Progenitor cell of endocrine pancreas (in vitro differentiated cells): ENCODE measurements around the gene THRB. TPM values are rescaled to one million over a fixed set of nuclear protein-coding genes. Genes with fewer than 3 reads are reported as not detected.

ENCODE experiments used
- DNase-seq: peaks from one replicate; pipeline ENCODE4 v3.0.0; 2021; ENCODE audit warnings: low spot score; ENCODE audit not compliant: unreplicated experiment
- H3K27ac Mint-ChIP-seq: 2 replicates; pipeline ENCODE4 v1.8.0; 2021; ENCODE audit warnings: mild to moderate bottlenecking, moderate library complexity, mixed read lengths
- H3K27me3 Mint-ChIP-seq: 2 replicates; pipeline ENCODE4 v1.8.0; 2021; ENCODE audit warnings: mixed read lengths
- H3K36me3 Mint-ChIP-seq: 2 replicates; pipeline ENCODE4 v1.8.0; 2022; ENCODE audit warnings: mixed read lengths; ENCODE audit not compliant: insufficient read depth
- H3K4me1 Mint-ChIP-seq: 2 replicates; pipeline ENCODE4 v1.8.0; 2021; ENCODE audit warnings: low read depth, mixed read lengths
- H3K4me3 Mint-ChIP-seq: 2 replicates; pipeline ENCODE4 v1.8.0; 2021; ENCODE audit warnings: low read depth, mild to moderate bottlenecking, moderate library complexity, mixed read lengths
- H3K9me3 Mint-ChIP-seq: 2 replicates; pipeline ENCODE4 v1.8.0; 2021; ENCODE audit warnings: low read depth, mixed read lengths
- total RNA-seq: library from RNA; stranded (reverse); gene quantifications from 2 replicates; pipeline ENCODE4 v1.2.1, GENCODE V29; 2021
- TF ChIP-seq, protein P1 (sequence below): fragments of 200-600 bp; sonication (generic); IDR thresholded peaks from one replicate; pipeline ENCODE4 v1.5.0; 2021; ENCODE audit warnings: antibody characterized with exemption, mild to moderate bottlenecking; ENCODE audit not compliant: unreplicated experiment

Gene THRB
- total RNA-seq, 1 donor from 2014 or later, result 19.7 TPM

DNA sequence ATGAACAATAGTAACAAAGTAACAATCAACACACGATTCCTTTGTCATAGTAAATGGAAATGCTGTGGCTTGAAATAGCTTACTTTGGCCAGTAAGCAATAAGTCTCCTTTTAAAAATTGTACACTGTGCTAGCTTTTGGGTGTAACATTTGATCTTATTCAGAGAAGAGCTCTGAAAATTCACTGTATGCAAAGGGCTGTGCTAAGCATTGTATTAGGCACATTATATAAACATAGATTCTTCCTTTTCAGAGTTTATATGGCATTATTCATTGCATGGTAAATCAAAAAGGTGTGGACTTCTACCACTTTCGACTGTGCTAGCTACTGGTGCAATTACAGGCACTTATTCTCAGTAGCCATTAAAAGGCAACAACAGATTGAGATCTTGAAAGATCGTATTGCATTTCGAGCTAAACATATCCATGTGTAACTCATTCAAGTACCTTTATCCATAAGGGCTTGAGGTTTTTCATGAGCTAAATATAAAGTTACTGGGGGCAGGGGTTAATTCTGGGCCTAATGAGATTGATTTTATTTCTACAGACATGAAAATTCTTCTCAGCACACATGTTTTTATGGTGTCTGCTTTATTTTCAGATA lies 302.7 kb downstream of the THRB start:
- TF ChIP-seq, protein P1, sequence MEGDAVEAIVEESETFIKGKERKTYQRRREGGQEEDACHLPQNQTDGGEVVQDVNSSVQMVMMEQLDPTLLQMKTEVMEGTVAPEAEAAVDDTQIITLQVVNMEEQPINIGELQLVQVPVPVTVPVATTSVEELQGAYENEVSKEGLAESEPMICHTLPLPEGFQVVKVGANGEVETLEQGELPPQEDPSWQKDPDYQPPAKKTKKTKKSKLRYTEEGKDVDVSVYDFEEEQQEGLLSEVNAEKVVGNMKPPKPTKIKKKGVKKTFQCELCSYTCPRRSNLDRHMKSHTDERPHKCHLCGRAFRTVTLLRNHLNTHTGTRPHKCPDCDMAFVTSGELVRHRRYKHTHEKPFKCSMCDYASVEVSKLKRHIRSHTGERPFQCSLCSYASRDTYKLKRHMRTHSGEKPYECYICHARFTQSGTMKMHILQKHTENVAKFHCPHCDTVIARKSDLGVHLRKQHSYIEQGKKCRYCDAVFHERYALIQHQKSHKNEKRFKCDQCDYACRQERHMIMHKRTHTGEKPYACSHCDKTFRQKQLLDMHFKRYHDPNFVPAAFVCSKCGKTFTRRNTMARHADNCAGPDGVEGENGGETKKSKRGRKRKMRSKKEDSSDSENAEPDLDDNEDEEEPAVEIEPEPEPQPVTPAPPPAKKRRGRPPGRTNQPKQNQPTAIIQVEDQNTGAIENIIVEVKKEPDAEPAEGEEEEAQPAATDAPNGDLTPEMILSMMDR, result no peak
- H3K36me3 Mint-ChIP-seq, result peaks cover 2% of the 10 kb centered on the region
- no peak overlapping the region for H3K4me3 Mint-ChIP-seq
- no peak overlapping the region for H3K27ac Mint-ChIP-seq
- no peaks in the 10 kb centered on the region for H3K4me1 Mint-ChIP-seq
- H3K9me3 Mint-ChIP-seq, result no peaks in the 10 kb centered on the region
- DNase-seq, result no peak
- no peaks in the 10 kb centered on the region for H3K27me3 Mint-ChIP-seq

DNA sequence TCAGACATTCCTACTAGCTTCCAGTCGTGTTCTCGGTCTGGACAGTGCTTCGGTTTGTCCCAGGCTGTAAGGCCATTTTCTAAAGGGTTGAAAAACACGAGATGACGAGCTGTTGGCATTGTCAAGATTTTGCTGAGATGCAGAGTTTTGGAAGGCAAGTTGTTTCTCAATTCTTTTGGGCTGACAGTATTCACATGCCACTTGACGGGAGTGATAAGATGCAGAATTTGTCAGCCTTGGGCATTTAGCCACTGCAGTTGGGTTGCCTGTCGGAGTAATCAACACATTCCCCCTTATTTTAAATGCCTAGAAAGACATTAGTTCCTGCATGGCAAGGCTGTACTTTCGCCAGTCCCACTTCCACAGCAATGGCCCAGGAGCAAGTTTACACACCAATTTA lies 304.4 kb downstream of the THRB start:
- no peaks in the 10 kb centered on the region for H3K4me1 Mint-ChIP-seq
- H3K27me3 Mint-ChIP-seq, result no peaks in the 10 kb centered on the region
- H3K36me3 Mint-ChIP-seq, result peaks cover 2% of the 10 kb centered on the region
- no peak for DNase-seq
- TF ChIP-seq, protein P1, result no peak
- H3K9me3 Mint-ChIP-seq, result no peaks in the 10 kb centered on the region
- no peak overlapping the region for H3K27ac Mint-ChIP-seq
- H3K4me3 Mint-ChIP-seq, result no peak overlapping the region

DNA sequence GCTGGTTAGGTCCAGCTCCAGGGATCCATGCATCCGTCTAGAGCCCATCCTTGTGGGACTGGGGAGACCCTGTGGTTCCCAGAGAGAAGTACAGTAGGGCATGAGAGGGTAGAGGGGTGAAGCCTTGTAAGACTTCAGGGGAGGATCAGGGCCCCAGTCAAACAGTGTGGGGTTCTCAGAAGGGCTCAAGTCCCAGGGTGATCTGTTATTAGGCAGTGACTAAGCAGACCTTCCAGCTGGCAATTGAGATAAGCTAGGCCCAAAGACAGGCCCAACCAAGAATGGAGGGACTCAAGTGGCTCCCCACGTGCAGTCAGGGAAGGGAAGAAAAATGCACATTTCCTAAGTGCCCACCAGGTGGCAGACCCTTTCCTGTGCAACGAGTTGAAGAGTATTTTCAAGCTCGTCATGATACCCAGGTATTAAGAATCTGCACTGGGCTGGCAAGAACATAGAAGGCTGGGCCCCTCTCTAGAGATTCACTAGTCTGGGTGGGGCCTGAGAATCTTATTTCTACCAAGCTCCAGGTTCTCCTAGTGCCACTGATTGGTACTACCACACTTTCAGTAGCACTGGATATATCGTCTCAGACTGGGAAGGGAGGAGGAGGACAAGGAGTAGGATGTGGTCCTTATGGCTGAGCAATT lies 308.8 kb downstream of the THRB start:
- peaks cover 8% of the 10 kb centered on the region for H3K4me1 Mint-ChIP-seq
- H3K27me3 Mint-ChIP-seq, result no peaks in the 10 kb centered on the region
- peaks cover 2% of the 10 kb centered on the region for H3K36me3 Mint-ChIP-seq
- TF ChIP-seq, protein P1, result peak; percentile 69
- no peak overlapping the region for H3K27ac Mint-ChIP-seq
- no peaks in the 10 kb centered on the region for H3K9me3 Mint-ChIP-seq
- no peak overlapping the region for H3K4me3 Mint-ChIP-seq
- no peak for DNase-seq

DNA sequence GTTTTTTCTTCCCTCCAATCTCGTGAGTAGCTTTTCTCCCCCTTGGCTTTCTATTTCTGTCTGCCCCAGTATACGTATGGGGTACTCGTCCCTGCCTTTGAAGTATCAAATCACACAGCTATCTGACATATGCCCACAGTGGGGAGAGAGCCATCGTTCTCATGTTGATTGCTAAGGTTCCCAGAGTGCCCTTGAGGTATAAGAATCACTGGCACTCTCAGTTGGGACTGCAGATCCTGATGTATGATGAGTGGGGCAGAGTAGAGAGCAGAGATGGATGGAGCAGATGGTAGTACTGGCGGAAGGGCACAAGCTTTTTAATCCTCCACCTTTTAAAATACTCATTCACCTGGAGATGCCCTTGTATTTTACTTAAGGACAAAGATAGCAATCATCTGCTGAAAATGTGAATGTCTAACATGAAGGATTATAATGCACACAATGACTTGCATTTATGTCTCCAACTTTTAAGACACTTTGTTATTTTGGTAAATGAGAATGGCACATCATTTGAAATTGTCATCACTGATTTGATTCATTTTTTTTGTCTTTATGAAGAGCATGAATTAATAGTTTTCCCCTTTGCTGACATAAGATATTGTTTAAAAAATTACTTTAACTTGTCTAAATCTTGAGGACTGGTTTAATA lies 310.0 kb downstream of the THRB start:
- no peak for DNase-seq
- Mint-ChIP-seq H3K4me1 (peaks cover 11% of the 10 kb centered on the region), H3K4me3 (no peak overlapping the region), H3K27ac (no peak overlapping the region), H3K36me3 (peaks cover 2% of the 10 kb centered on the region), H3K9me3 (no peaks in the 10 kb centered on the region), H3K27me3 (no peaks in the 10 kb centered on the region)
- TF ChIP-seq, protein P1, result no peak

DNA sequence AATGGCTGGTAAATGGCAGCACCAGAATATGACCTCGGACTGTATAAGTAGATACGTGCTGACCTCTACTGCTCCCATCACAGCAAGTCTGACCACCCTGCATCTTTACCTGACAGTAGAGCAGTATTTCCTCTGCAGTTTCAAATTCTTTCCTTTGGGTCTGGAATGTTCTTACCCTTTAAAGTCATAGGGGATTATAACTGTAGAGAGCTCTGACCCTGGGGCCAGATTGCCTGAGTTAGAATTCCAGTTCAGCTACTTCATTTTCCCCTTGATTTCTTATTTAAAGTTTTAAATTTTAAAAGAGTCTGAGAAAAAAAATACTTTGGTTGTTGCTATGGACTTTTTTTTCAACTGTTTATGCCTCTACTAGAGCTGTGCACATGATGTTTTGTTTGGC lies 311.9 kb downstream of the THRB start:
- TF ChIP-seq, protein P1, result no peak
- H3K27ac Mint-ChIP-seq, result no peak overlapping the region
- peaks cover 11% of the 10 kb centered on the region for H3K4me1 Mint-ChIP-seq
- no peak overlapping the region for H3K4me3 Mint-ChIP-seq
- DNase-seq, result no peak
- no peaks in the 10 kb centered on the region for H3K27me3 Mint-ChIP-seq
- H3K9me3 Mint-ChIP-seq, result no peaks in the 10 kb centered on the region
- no peaks in the 10 kb centered on the region for H3K36me3 Mint-ChIP-seq
